CD14-positive monocyte (primary cell): ENCODE data around the gene FAM163B. TPM values are rescaled to one million over a fixed set of nuclear protein-coding genes. Genes with fewer than 3 reads are reported as not detected.

Experiments
- DNase-seq, 3 donors: peaks; one replicate each; pipeline ENCODE4 v3.0.0-alpha.2; 2011 to 2022
- H2AFZ ChIP-seq: 2 replicates; pipeline ENCODE4 v1.6.0; 2012; ENCODE audit warnings: mild to moderate bottlenecking, low read depth, low read length, inconsistent platforms; ENCODE audit not compliant: insufficient read depth, poor library complexity, severe bottlenecking
- H3K27ac ChIP-seq, 2 donors: 1 replicate in 1 of 2; 2 replicates in 1 of 2; pipeline ENCODE4 v1.5.1; 2012 to 2013; ENCODE audit warnings: low read length in 2 of 2, control low read depth in 1 of 2, inconsistent platforms in 1 of 2, low read depth in 1 of 2, mild to moderate bottlenecking in 1 of 2
- H3K27me3 ChIP-seq, 2 donors: one replicate each; pipeline versions ENCODE4 v1.6.0 to v1.6.1; 2011 to 2013; ENCODE audit warnings: low read length in 2 of 2; ENCODE audit not compliant: control insufficient read depth in 2 of 2, insufficient read depth in 2 of 2
- H3K36me3 ChIP-seq, 2 donors: replicated peaks in 1 of 2; 1 replicate in 1 of 2; 2 replicates in 1 of 2; pipeline versions ENCODE4 v1.5.1 to v1.6.1; 2012 to 2013; ENCODE audit warnings: low read length in 2 of 2, control low read depth in 1 of 2, inconsistent platforms in 1 of 2, mild to moderate bottlenecking in 1 of 2; ENCODE audit not compliant: insufficient read depth in 2 of 2, control insufficient read depth in 1 of 2
- H3K4me1 ChIP-seq, 2 donors: 1 replicate in 1 of 2; 2 replicates in 1 of 2; pipeline versions ENCODE4 v1.5.1 to v1.6.1; 2012 to 2013; ENCODE audit warnings: low read length in 2 of 2, control low read depth in 1 of 2, inconsistent platforms in 1 of 2, mild to moderate bottlenecking in 1 of 2, moderate library complexity in 1 of 2; ENCODE audit not compliant: insufficient read depth in 2 of 2, control insufficient read depth in 1 of 2
- H3K4me2 ChIP-seq: replicated peaks from 2 replicates; pipeline ENCODE3; 2012; ENCODE audit warnings: low read length, moderate library complexity, mild to moderate bottlenecking; ENCODE audit not compliant: poor library complexity, severe bottlenecking; ENCODE audit errors: extremely low read depth
- H3K4me3 ChIP-seq, 3 experiments: fragments of 200-600 bp in 1 of 3; sonication (generic) in 1 of 3; replicated peaks in 1 of 3; 1 replicate in 2 of 3; 2 replicates in 1 of 3; pipeline ENCODE4 v1.5.1; 2011 to 2013; ENCODE audit warnings: low read length in 3 of 3, mild to moderate bottlenecking in 3 of 3, control low read depth in 2 of 3, low read depth in 2 of 3, inconsistent platforms in 1 of 3, moderate library complexity in 1 of 3
- H3K79me2 ChIP-seq: 2 replicates; pipeline ENCODE4 v1.6.0; 2012; ENCODE audit warnings: mild to moderate bottlenecking, control low read depth, inconsistent platforms, low read length, moderate library complexity; ENCODE audit not compliant: insufficient read depth
- H3K9ac ChIP-seq: 2 replicates; pipeline ENCODE4 v1.6.0; 2017; ENCODE audit warnings: low read length, mild to moderate bottlenecking; ENCODE audit not compliant: insufficient read depth, poor library complexity, severe bottlenecking
- H3K9me3 ChIP-seq, 2 donors: replicated peaks in 1 of 2; 1 replicate in 1 of 2; 2 replicates in 1 of 2; pipeline versions ENCODE4 v1.5.1 to v1.6.1; 2012 to 2013; ENCODE audit warnings: low read length in 2 of 2, control low read depth in 1 of 2; ENCODE audit not compliant: control insufficient read depth in 1 of 2, insufficient read depth in 1 of 2
- H4K20me1 ChIP-seq: 2 replicates; pipeline ENCODE4 v1.6.0; 2012; ENCODE audit warnings: mild to moderate bottlenecking, low read length, control low read depth, moderate library complexity; ENCODE audit not compliant: insufficient read depth
- H3K27ac Mint-ChIP-seq, 7 donors: one replicate each; pipeline ENCODE4 v1.8.0; 2020; ENCODE audit warnings: mild to moderate bottlenecking in 7 of 7, mixed read lengths in 7 of 7, moderate library complexity in 6 of 7, inconsistent platforms in 2 of 7
- H3K27me3 Mint-ChIP-seq, 3 donors: one replicate each; pipeline ENCODE4 v1.8.0; 2021 to 2022; ENCODE audit warnings: low read depth in 3 of 3, mild to moderate bottlenecking in 3 of 3, mixed read lengths in 3 of 3, moderate library complexity in 3 of 3, inconsistent platforms in 1 of 3
- H3K36me3 Mint-ChIP-seq, 2 donors: one replicate each; pipeline ENCODE4 v1.8.0; 2020; ENCODE audit warnings: mixed read lengths in 2 of 2, inconsistent platforms in 1 of 2, mild to moderate bottlenecking in 1 of 2
- H3K4me1 Mint-ChIP-seq: one replicate; pipeline ENCODE4 v1.8.0; 2020; ENCODE audit warnings: mild to moderate bottlenecking, mixed read lengths
- H3K4me3 Mint-ChIP-seq, 2 donors: one replicate each; pipeline ENCODE4 v1.8.0; 2020; ENCODE audit warnings: mild to moderate bottlenecking in 2 of 2, mixed read lengths in 2 of 2, moderate library complexity in 1 of 2
- H3K9me3 Mint-ChIP-seq, 7 donors: one replicate each; pipeline ENCODE4 v1.8.0; 2020 to 2022; ENCODE audit warnings: mixed read lengths in 7 of 7, mild to moderate bottlenecking in 6 of 7, moderate library complexity in 6 of 7, inconsistent platforms in 2 of 7
- CTCF ChIP-seq: fragments of 200-600 bp; IDR thresholded peaks from one replicate; pipeline ENCODE4 v1.8.0; 2022; ENCODE audit warnings: antibody characterized with exemption, mild to moderate bottlenecking
- WGBS: methylation state at CpG from one replicate; pipeline ENCODE4 v1.1.5; 2013; ENCODE audit warnings: missing lambda C conversion rate; ENCODE audit not compliant: insufficient coverage; 5-methylcytosine and 5-hydroxymethylcytosine counted together
- intact Hi-C, 2 donors: fragments of 100-400 bp; cut with micrococcal nuclease; formaldehyde crosslinking; loops; one replicate each; pipeline versions ENCODE4 v1.15.0 to v1.15.1; 2023
- polyA plus RNA-seq, 3 donors: library from polyadenylated mRNA; depleted of rRNA in 1 of 3; unstranded in 2 of 3; stranded (reverse) in 1 of 3; fragments of 300-500 nt in 2 of 3; fragments of >200 nt in 1 of 3; fragmentation: Illumina TruSeq in 2 of 3; gene quantifications; 1 replicate in 2 of 3; 2 replicates in 1 of 3; pipeline ENCODE4 v1.2.3, GENCODE V29; 2012 to 2021

The FAM163B gene
- polyA plus RNA-seq, 3 donors, result not detected

DNA sequence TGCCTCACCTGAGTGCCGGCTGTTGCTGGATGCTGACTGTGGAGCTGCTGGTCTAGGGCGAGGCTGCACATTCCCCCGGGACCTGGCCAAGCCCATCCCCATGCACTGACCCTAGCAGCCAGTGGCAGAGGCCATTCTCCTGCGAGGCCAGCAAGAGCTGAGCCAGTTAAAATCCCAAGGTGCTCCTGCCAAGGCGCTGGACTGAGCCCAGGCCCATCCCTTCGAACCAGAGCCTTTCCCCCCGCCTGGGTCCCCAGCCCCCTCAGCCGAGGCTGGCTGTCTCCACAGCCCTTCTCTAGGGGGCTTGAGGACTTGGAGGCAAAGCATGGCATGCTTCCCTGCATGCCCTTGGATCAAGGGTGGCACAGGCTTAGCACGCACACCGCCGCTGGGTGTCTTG is 73.1 kb downstream of the FAM163B start:
- WGBS, result 95% methylated on average over 11 of the region's 11 CpGs
- Histone ChIP-seq H3K9me3 (no peaks in the 10 kb centered on the region), H3K36me3 (no peaks in the 10 kb centered on the region), H2AFZ (no peak overlapping the region), H3K79me2 (no peaks in the 10 kb centered on the region), H3K9ac (no peak overlapping the region), H3K27me3 (peaks cover 0 to 51% of the 10 kb centered on the region in 2 donors), H4K20me1 (no peaks in the 10 kb centered on the region), H3K4me1 (peaks cover 16 to 22% of the 10 kb centered on the region in 2 donors), H3K4me2 (no peak overlapping the region), H3K4me3 (no peak overlapping the region), H3K27ac (no peak overlapping the region)
- no peak for TF ChIP-seq CTCF
- Mint-ChIP-seq H3K4me1 (peaks cover 23% of the 10 kb centered on the region), H3K27ac (no peak overlapping the region), H3K9me3 (peaks cover 0 to 2% (median 0%) of the 10 kb centered on the region in 7 donors), H3K36me3 (no peaks in the 10 kb centered on the region), H3K27me3 (peaks cover 47 to 82% (median 56%) of the 10 kb centered on the region in 3 donors), H3K4me3 (no peak overlapping the region)
- no peak for DNase-seq
- intact Hi-C loops, result no loop called here

DNA sequence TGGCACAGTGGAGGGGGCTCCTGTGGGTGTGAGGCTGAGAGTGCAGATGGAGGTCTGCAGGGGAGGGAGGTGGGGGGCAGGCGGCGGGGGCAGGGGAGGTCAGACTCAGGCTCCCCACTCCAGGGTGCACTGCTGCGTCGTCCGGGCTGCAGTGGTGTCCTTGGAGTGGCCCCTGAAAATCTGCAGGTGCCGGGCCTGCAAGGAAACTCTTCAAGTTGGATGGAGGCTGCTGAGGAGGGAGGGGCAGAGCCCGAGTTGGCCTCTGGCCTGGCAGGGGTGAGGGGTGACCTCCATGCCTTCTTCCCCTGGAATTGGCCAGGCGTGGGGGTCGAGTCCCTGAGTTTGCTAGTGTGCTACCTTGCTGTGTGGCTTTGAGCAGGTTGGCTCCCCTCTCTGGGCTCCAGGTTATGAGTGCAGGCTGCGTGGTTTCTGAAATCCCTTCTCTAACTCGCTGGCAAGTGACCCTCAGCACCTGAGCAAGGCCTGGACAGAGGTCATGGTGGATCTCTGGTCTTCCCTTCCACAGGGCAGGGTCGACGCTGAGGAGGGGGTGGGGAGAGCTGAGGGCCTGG is 73.8 kb downstream of the FAM163B start:
- TF ChIP-seq CTCF, result no peak
- H4K20me1 ChIP-seq, result no peaks in the 10 kb centered on the region
- H3K9ac ChIP-seq, result no peak overlapping the region
- H3K36me3 ChIP-seq, result no peaks in the 10 kb centered on the region
- intact Hi-C loops, result no loop called here
- no peaks in the 10 kb centered on the region for H3K36me3 Mint-ChIP-seq
- H3K27ac Mint-ChIP-seq, result no peak overlapping the region
- no peak overlapping the region for H2AFZ ChIP-seq
- peaks cover 0 to 2% (median 0%) of the 10 kb centered on the region in 7 donors for H3K9me3 Mint-ChIP-seq
- no peak overlapping the region for H3K4me2 ChIP-seq
- WGBS, result 88% methylated on average over 5 of the region's 13 CpGs
- no peaks in the 10 kb centered on the region for H3K9me3 ChIP-seq
- peaks cover 47 to 77% (median 51%) of the 10 kb centered on the region in 3 donors for H3K27me3 Mint-ChIP-seq
- peak overlapping the region in 1 of 2 donors; percentile 56 for H3K4me3 Mint-ChIP-seq
- H3K27me3 ChIP-seq, result peaks cover 0 to 51% of the 10 kb centered on the region in 2 donors
- no peaks in the 10 kb centered on the region for H3K79me2 ChIP-seq
- no peak overlapping the region for H3K4me3 ChIP-seq
- H3K27ac ChIP-seq, result no peak overlapping the region
- no peak for DNase-seq
- H3K4me1 ChIP-seq, result peaks cover 11 to 15% of the 10 kb centered on the region in 2 donors
- peaks cover 19% of the 10 kb centered on the region for H3K4me1 Mint-ChIP-seq
